HG03575 (cell line): ENCODE data around the gene SP110.
"Not testable (repeated sequence)": the region's sequence is repeated elsewhere in the genome, so short reads cannot be mapped to it uniquely, and the experiment has no call there.

Experiments
- ATAC-seq: cut with Tn5 transposase; IDR thresholded peaks from one replicate; pipeline ENCODE4 v1.9.1; 2021; ENCODE audit not compliant: unreplicated experiment, insufficient number of reproducible peaks, low FRiP score; ENCODE audit errors: extremely low read depth

The SP110 gene

GRCh38 chr2:230137902-230138539 lies 81.8 kb downstream of the SP110 start:
- no peak for ATAC-seq

DNA sequence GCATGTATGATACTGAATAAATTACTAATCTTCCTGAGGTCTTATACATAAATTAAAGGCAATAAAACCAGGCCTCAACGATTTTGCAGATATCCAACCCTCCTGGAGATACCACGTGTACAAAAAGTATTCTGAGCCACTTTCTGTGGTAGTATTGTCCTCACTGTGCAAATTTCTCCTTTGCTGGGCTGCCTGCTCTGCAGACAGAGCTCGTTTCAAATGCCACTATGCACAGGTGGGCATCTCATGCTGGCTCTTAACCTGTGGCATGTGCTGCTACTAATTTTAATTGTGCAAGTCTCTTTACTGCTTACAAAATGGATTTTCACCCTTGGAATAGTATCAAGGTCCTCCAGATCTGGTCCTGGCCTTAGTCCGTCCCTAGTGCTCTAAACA lies 84.7 kb downstream of the SP110 start:
- no peak for ATAC-seq

GRCh38 chr2:230134496-230135129 lies 85.2 kb downstream of the SP110 start:
- no peak for ATAC-seq

GRCh38 chr2:230131366-230131765 lies 88.4 kb downstream of the SP110 start:
- no peak for ATAC-seq

- no peak for ATAC-seq
These were observed 89.0 kb downstream of the SP110 start for GRCh38 chr2:230130668-230131364.

GRCh38 chr2:230129343-230129742 lies 90.4 kb downstream of the SP110 start:
- ATAC-seq = no peak

DNA sequence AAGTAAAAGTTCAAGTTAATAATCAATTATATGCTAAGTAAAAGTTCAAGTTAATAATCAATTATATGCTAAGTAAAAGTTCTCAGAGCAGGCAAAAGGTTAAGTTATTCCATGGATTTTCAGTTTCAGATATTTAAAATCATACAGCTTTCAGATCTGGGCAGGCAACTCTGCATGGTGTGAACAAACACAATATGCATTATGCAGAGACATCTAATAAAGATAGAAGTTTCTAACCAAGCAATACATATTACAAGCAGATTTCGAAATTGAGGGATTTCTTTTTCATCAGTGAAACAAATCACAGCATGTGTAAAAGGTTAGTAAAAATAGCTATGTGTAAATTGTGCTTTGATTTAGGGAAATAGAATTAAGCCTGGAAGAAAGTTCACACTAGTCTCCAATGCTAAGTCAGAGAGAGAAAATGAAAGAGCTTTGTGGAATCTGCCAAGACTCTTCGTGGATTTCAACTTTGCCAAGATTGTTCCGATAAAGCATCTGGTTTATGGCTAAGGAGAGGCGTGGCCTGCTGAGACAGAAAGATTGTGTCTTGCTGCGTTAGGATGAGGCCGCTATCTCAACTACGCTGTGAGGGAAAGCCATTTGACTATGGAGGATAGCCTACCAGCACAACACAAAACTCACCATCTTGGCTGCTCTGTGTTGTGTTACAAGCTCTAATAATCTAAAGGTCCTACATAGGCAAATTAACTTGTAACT lies 91.0 kb downstream of the SP110 start:
- no peak for ATAC-seq

- no peak for ATAC-seq
These were observed 92.6 kb downstream of the SP110 start for GRCh38 chr2:230127195-230127594.

DNA sequence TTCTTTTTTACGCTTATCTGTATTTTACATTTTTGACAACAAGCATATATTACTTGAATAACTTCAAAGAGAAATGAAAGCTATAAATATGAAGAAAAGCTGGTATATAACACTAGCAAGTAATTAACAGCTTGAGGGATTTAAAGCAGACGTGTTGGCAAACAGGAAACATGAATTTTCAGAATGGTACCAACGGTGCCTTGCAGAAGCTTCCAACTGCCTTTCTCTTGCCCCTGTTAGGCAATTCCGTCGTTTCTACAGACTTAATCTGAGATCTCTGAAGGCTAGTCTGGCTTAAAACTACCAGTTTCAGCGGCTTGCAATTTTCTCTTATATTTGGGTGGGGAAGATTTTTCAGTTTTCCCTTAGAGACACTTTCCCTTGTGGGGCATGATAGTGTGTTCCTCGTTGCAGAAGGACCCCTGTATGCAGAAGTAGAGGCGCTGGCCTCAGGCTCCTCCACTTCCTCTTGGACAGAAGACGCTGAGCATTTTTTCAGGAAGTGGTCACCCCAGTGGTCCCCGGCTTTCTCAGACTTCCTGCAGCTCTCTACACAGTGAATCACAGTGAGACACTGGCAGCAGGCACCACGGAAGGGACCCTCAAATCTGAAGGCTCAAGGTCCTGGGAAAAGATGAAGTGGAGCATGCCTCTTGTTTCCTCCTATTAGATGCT lies 94.9 kb downstream of the SP110 start:
- no peak for ATAC-seq

GRCh38 chr2:230124235-230124634 lies 95.5 kb downstream of the SP110 start:
- ATAC-seq = no peak

DNA sequence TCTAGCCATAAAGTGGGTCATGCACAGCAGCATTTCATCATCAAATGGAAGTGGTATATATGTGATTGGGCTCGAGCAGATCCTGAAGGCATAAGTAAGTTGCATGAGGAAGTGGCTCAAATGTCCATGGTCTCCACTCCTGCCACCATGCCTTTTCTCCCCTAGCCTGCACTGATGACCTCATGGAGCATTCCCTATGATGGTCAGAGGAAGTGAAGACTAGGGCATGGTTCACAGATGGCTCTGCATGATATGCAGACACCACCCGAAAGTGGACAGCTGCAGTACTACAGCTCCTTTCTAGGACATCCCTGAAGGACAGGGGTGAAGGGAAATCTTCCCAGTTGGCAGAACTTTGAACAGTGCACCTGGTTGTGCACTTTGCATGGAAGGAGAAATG lies 99.4 kb downstream of the SP110 start:
- not testable (repeated sequence) for ATAC-seq

- not testable (repeated sequence) for ATAC-seq
These were observed 100.0 kb downstream of the SP110 start for GRCh38 chr2:230119827-230120226.
